Measurements from ENCODE around the gene CST9. TPM values are rescaled to one million over a fixed set of nuclear protein-coding genes. Genes with fewer than 3 reads are reported as not detected.

The CST9 gene
- total and polyA plus RNA-seq, 2 donors from 2014 or later = not detected

- DNase-seq (no peak), FAIRE-seq (no peak)
- Histone ChIP-seq H3K9me3 (ENCODE audit: control insufficient read depth in 2 of 3, insufficient read depth in 1 of 3, low read length in 3 of 3) (no peaks in the 10 kb centered on the region), H3K9ac (ENCODE audit: low read length in 3 of 3) (no peak overlapping the region), H3K4me3 (ENCODE audit: low read length in 3 of 3) (no peak overlapping the region), H3K27me3 (ENCODE audit: control insufficient read depth, insufficient read depth, low read length) (no peaks in the 10 kb centered on the region), H3K4me1 (ENCODE audit: control insufficient read depth in 2 of 3, insufficient read depth in 2 of 3, low read depth in 1 of 3, low read length in 3 of 3) (no peaks in the 10 kb centered on the region), H3K27ac (ENCODE audit: low read depth in 2 of 2, low read length in 2 of 2) (no peak overlapping the region), H3K36me3 (ENCODE audit: control insufficient read depth in 2 of 3, insufficient read depth in 3 of 3, low read length in 3 of 3) (no peaks in the 10 kb centered on the region)
- no peak for TF ChIP-seq CTCF (IDR thresholded peaks at IDR 0.05; ENCODE audit: borderline replicate concordance, extremely low read depth, insufficient read depth)
- intact Hi-C loops (cut with DNase I) = no loop called here
These were observed 44.2 kb upstream of the CST9 start for GRCh38 chr20:23649830-23650417.

GRCh38 chr20:23649242-23649641 is 43.5 kb upstream of the CST9 start:
- Histone ChIP-seq H3K4me1 (ENCODE audit: control insufficient read depth in 2 of 3, insufficient read depth in 2 of 3, low read depth in 1 of 3, low read length in 3 of 3) (no peaks in the 10 kb centered on the region), H3K36me3 (ENCODE audit: control insufficient read depth in 2 of 3, insufficient read depth in 3 of 3, low read length in 3 of 3) (no peaks in the 10 kb centered on the region), H3K9ac (ENCODE audit: low read length in 3 of 3) (no peak overlapping the region), H3K4me3 (ENCODE audit: low read length in 3 of 3) (no peak overlapping the region), H3K9me3 (ENCODE audit: control insufficient read depth in 2 of 3, insufficient read depth in 1 of 3, low read length in 3 of 3) (no peaks in the 10 kb centered on the region), H3K27me3 (ENCODE audit: control insufficient read depth, insufficient read depth, low read length) (no peaks in the 10 kb centered on the region), H3K27ac (ENCODE audit: low read depth in 2 of 2, low read length in 2 of 2) (no peak overlapping the region)
- TF ChIP-seq CTCF (IDR thresholded peaks at IDR 0.05; ENCODE audit: borderline replicate concordance, extremely low read depth, insufficient read depth) = no peak
- intact Hi-C loops (cut with DNase I) = no loop called here
- FAIRE-seq (no peak), DNase-seq (no peak)

- Histone ChIP-seq H3K4me1 (ENCODE audit: control insufficient read depth in 2 of 3, insufficient read depth in 2 of 3, low read depth in 1 of 3, low read length in 3 of 3) (no peaks in the 10 kb centered on the region), H3K4me3 (ENCODE audit: low read length in 3 of 3) (no peak overlapping the region), H3K36me3 (ENCODE audit: control insufficient read depth in 2 of 3, insufficient read depth in 3 of 3, low read length in 3 of 3) (no peaks in the 10 kb centered on the region), H3K9me3 (ENCODE audit: control insufficient read depth in 2 of 3, insufficient read depth in 1 of 3, low read length in 3 of 3) (no peaks in the 10 kb centered on the region), H3K9ac (ENCODE audit: low read length in 3 of 3) (no peak overlapping the region), H3K27ac (ENCODE audit: low read depth in 2 of 2, low read length in 2 of 2) (no peak overlapping the region), H3K27me3 (ENCODE audit: control insufficient read depth, insufficient read depth, low read length) (no peaks in the 10 kb centered on the region)
- FAIRE-seq (no peak), DNase-seq (no peak)
- TF ChIP-seq CTCF (IDR thresholded peaks at IDR 0.05; ENCODE audit: borderline replicate concordance, extremely low read depth, insufficient read depth) = no peak
- intact Hi-C loops (cut with DNase I) = no loop called here
These were observed 41.6 kb upstream of the CST9 start for GRCh38 chr20:23647346-23647745.
